CD4-positive, alpha-beta T cell (primary cell): ENCODE data around the gene PLIN4. TPM values are rescaled to one million over a fixed set of nuclear protein-coding genes. Genes with fewer than 3 reads are reported as not detected.

Source experiments
- ATAC-seq: fragments of 200-7000 bp; cut with Tn5 transposase; one replicate; pipeline ENCODE4 v1.10.0; 2022; ENCODE audit warnings: mild to moderate bottlenecking; ENCODE audit not compliant: poor library complexity
- CTCF ChIA-PET: fragments of 350-600 bp; sonication (Branson Sonifier 250); formaldehyde crosslinking; loops from one replicate; lab custom pipeline; 2021; ENCODE audit warnings: antibody characterized with exemption, inconsistent platforms; lab: Charles Lee
- POLR2A ChIA-PET: fragments of 350-600 bp; sonication (Branson Sonifier 250); formaldehyde crosslinking; loops from one replicate; lab custom pipeline; 2021; ENCODE audit warnings: antibody characterized with exemption, inconsistent platforms; lab: Charles Lee
- DNase-seq, 14 experiments: peaks; one replicate each; pipeline ENCODE4 v3.0.0-alpha.2; 2013 to 2020; ENCODE audit warnings: mixed read lengths in 2 of 14
- H3K27ac ChIP-seq, 2 donors: one replicate each; pipeline versions ENCODE4 v1.5.1 to v1.7.0; 2013; ENCODE audit warnings: low read length in 2 of 2, low read depth in 1 of 2, mild to moderate bottlenecking in 1 of 2
- H3K27me3 ChIP-seq, 2 experiments: 1 replicate in 1 of 2; 2 replicates in 1 of 2; pipeline versions ENCODE4 v1.6.1 to v1.7.0; 2013; ENCODE audit warnings: low read length in 2 of 2, control low read depth in 1 of 2, mild to moderate bottlenecking in 1 of 2, moderate library complexity in 1 of 2; ENCODE audit not compliant: insufficient read depth in 2 of 2, control insufficient read depth in 1 of 2
- H3K36me3 ChIP-seq: one replicate; pipeline ENCODE4 v1.6.1; 2013; ENCODE audit warnings: low read length, control low read depth; ENCODE audit not compliant: insufficient read depth
- H3K4me1 ChIP-seq: one replicate; pipeline ENCODE4 v1.6.1; 2013; ENCODE audit warnings: low read length, control low read depth; ENCODE audit not compliant: insufficient read depth
- H3K4me3 ChIP-seq: one replicate; pipeline ENCODE4 v1.5.1; 2013; ENCODE audit warnings: mild to moderate bottlenecking, low read length, moderate library complexity
- H3K9me3 ChIP-seq, 2 experiments: 1 replicate in 1 of 2; 2 replicates in 1 of 2; pipeline versions ENCODE4 v1.6.1 to v1.7.0; 2013; ENCODE audit warnings: low read length in 2 of 2, mild to moderate bottlenecking in 2 of 2, control low read depth in 1 of 2, moderate library complexity in 1 of 2; ENCODE audit not compliant: control insufficient read depth in 1 of 2, insufficient read depth in 1 of 2
- H3K27ac Mint-ChIP-seq: one replicate; pipeline ENCODE4 v1.8.0; 2020; ENCODE audit warnings: mixed read lengths
- H3K27me3 Mint-ChIP-seq: one replicate; pipeline ENCODE4 v1.8.0; 2021; ENCODE audit warnings: mixed read lengths
- H3K36me3 Mint-ChIP-seq: one replicate; pipeline ENCODE4 v1.8.0; 2021; ENCODE audit warnings: low read depth, mixed read lengths
- H3K4me1 Mint-ChIP-seq: one replicate; pipeline ENCODE4 v1.8.0; 2021; ENCODE audit warnings: low read depth, mixed read lengths
- H3K4me3 Mint-ChIP-seq: one replicate; pipeline ENCODE4 v1.8.0; 2020; ENCODE audit warnings: mild to moderate bottlenecking, mixed read lengths
- H3K9me3 Mint-ChIP-seq: one replicate; pipeline ENCODE4 v1.8.0; 2020; ENCODE audit warnings: mixed read lengths
- intact Hi-C, 2 experiments: fragments of 100-400 bp; cut with DNase I in 1 of 2; cut with micrococcal nuclease in 1 of 2; formaldehyde crosslinking; loops; one replicate each; pipeline versions ENCODE4 v1.15.1 to v1.9.0; 2023 to 2025; cut with DNase I, micrococcal nuclease
- total RNA-seq, 174 experiments: library from RNA in 2 of 174; stranded (reverse) in 2 of 174; gene quantifications; one replicate each; pipeline ENCODE4 v1.2.3 and lab custom pipeline; 2021 to 2026
- TF ChIP-seq, protein P1 (sequence below): fragments of 200-600 bp; IDR thresholded peaks from one replicate; pipeline ENCODE4 v1.8.0; 2022; ENCODE audit warnings: antibody characterized with exemption, mild to moderate bottlenecking

The PLIN4 gene
- total RNA-seq, 2 experiments from 2014 or later, result not detected

DNA sequence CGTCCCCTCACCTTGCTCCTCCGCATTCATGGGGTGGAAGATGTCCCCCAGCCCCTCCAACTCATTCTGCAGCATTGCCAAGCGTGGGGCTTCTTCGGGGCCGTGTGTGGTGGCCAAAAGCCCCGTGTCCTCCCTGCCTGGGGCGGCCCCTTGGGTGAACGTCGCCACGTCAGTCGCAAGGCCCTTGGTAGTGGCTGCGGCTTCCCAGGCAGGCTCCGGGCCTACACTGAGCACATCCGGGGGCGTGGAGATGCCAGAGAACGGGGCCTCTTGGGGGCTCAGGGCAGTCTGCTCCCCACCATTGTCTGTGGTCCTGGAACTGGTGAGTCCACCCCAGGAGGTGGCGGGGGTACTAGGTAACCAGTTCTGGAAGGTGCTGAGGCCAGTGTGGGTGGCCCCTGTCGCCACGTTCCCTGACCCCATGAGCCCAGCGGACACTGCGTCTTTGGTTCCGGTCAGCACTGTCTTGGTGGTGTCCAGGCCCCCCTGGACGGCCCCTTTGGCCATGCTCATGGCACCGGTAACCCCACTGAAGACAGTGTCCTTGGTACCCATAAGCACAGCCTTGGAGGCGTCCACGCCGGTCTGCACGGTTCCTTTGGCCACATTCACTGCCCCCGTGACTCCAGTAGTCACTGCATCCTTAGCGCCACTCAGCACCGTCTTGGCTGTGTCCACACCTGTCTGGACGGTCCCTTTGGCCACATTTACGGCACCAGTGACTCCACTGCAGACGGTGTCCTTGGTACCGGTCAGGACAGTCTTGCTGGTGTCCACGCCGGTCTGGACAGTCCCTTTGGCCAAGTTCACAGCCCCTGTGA lies 7.6 kb downstream of the PLIN4 start:
- Histone ChIP-seq H3K9me3 (peaks cover 0 to 14% of the 10 kb centered on the region in 2 experiments), H3K36me3 (no peaks in the 10 kb centered on the region), H3K27me3 (no peaks in the 10 kb centered on the region), H3K4me1 (no peaks in the 10 kb centered on the region), H3K27ac (no peak overlapping the region), H3K4me3 (no peak overlapping the region)
- H3K4me3 Mint-ChIP-seq, result no peak overlapping the region
- H3K27me3 Mint-ChIP-seq, result no peaks in the 10 kb centered on the region
- peak; percentile 24 for ATAC-seq
- peaks cover 9% of the 10 kb centered on the region for H3K36me3 Mint-ChIP-seq
- no peaks in the 10 kb centered on the region for H3K4me1 Mint-ChIP-seq
- no peak overlapping the region for H3K27ac Mint-ChIP-seq
- TF ChIP-seq, protein P1, sequence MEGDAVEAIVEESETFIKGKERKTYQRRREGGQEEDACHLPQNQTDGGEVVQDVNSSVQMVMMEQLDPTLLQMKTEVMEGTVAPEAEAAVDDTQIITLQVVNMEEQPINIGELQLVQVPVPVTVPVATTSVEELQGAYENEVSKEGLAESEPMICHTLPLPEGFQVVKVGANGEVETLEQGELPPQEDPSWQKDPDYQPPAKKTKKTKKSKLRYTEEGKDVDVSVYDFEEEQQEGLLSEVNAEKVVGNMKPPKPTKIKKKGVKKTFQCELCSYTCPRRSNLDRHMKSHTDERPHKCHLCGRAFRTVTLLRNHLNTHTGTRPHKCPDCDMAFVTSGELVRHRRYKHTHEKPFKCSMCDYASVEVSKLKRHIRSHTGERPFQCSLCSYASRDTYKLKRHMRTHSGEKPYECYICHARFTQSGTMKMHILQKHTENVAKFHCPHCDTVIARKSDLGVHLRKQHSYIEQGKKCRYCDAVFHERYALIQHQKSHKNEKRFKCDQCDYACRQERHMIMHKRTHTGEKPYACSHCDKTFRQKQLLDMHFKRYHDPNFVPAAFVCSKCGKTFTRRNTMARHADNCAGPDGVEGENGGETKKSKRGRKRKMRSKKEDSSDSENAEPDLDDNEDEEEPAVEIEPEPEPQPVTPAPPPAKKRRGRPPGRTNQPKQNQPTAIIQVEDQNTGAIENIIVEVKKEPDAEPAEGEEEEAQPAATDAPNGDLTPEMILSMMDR, result no peak
- DNase-seq, result peak in 1 of 14 experiments; percentile 18
- POLR2A ChIA-PET, result no interaction called here
- H3K9me3 Mint-ChIP-seq, result no peaks in the 10 kb centered on the region
- intact Hi-C loops, result no loop called here
- CTCF ChIA-PET, result no interaction called here

DNA sequence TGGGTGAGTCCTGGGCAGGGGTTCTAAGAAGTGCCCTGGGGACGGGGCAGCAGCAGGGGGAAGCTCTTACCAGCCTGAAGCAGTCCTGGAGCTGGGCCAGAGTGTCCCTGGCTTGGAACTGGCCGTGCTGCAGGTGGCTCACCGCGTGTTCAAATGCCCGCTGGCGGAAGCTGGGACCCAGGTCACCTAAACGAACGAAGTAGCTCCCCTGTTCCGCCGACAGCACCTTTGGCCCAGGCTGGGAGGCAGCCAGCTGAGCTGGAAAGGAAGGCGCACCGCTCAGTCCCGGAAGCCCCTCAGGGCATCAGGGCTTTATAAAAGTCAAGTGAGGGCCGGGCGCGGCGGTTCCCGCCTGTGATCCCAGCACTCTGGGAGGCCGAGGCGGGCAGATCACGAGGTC lies 9.6 kb downstream of the PLIN4 start:
- Histone ChIP-seq H3K36me3 (peaks cover 6% of the 10 kb centered on the region), H3K4me1 (no peaks in the 10 kb centered on the region), H3K27ac (no peak overlapping the region), H3K4me3 (no peak overlapping the region), H3K9me3 (peaks cover 0 to 14% of the 10 kb centered on the region in 2 experiments), H3K27me3 (no peaks in the 10 kb centered on the region)
- ATAC-seq, result no peak
- no peaks in the 10 kb centered on the region for H3K4me1 Mint-ChIP-seq
- H3K4me3 Mint-ChIP-seq, result no peak overlapping the region
- DNase-seq, result no peak
- no peaks in the 10 kb centered on the region for H3K27me3 Mint-ChIP-seq
- intact Hi-C loops, result no loop called here
- no peak overlapping the region for H3K27ac Mint-ChIP-seq
- peaks cover 12% of the 10 kb centered on the region for H3K36me3 Mint-ChIP-seq
- POLR2A ChIA-PET, result no interaction called here
- H3K9me3 Mint-ChIP-seq, result no peaks in the 10 kb centered on the region
- TF ChIP-seq, protein P1, result no peak
- CTCF ChIA-PET, result no interaction called here

DNA sequence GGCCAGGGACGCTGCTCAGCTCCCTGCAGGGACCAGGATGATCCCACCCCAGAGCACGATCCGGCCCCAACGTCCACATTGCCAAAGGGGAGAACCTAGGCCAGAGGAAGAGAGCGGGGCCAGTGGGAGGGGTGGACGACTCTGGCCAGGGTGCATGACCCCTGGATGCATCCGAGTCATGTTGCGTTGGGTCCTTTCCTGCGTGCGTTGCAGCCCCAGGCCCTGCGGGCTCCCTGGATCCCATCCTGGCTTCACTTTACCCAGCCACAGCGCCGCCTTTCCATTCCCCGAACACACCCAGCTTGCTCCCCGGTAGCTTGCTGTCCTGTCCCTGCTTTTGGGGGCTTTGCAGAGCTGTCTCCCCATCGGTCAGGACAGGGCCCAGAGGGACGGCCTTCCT lies 10.5 kb downstream of the PLIN4 start:
- Histone ChIP-seq H3K4me1 (no peaks in the 10 kb centered on the region), H3K36me3 (peaks cover 7% of the 10 kb centered on the region), H3K27ac (no peak overlapping the region), H3K9me3 (peaks cover 0 to 14% of the 10 kb centered on the region in 2 experiments), H3K4me3 (no peak overlapping the region), H3K27me3 (no peaks in the 10 kb centered on the region)
- TF ChIP-seq, protein P1, result no peak
- no peaks in the 10 kb centered on the region for H3K9me3 Mint-ChIP-seq
- DNase-seq (no peak), ATAC-seq (no peak)
- ChIA-PET POLR2A (no interaction called here), CTCF (no interaction called here)
- intact Hi-C loops, result no loop called here
- H3K4me3 Mint-ChIP-seq, result no peak overlapping the region
- peaks cover 12% of the 10 kb centered on the region for H3K36me3 Mint-ChIP-seq
- no peak overlapping the region for H3K27ac Mint-ChIP-seq
- H3K4me1 Mint-ChIP-seq, result no peaks in the 10 kb centered on the region
- no peaks in the 10 kb centered on the region for H3K27me3 Mint-ChIP-seq
